CD1c-positive myeloid dendritic cell (primary cell): ENCODE data around the gene PER1.

Experiments
- DNase-seq: peaks from one replicate; pipeline ENCODE4 v3.0.0-alpha.2; 2016; ENCODE audit errors: extremely low spot score

The PER1 gene

DNA sequence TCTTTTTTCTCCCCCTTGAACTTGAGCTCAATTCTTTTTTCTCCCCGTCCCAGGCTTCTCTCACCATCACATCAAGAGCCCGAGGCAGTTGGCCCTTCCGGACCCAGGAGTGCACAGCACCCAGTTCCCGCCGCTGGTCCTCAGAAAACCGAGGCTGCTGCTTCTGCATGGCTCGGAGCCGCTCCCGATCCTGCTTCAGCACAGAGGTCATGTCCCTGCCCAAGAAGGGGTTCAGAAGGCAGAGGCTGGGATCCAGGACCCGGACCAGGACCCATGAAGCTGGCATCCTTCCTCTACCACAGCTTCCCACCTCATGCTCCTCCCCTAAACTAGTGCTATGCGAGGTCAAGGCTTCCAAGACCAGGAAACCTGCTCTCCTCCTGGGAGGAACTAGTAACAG lies 10.5 kb downstream of the PER1 start:
- DNase-seq = no peak

DNA sequence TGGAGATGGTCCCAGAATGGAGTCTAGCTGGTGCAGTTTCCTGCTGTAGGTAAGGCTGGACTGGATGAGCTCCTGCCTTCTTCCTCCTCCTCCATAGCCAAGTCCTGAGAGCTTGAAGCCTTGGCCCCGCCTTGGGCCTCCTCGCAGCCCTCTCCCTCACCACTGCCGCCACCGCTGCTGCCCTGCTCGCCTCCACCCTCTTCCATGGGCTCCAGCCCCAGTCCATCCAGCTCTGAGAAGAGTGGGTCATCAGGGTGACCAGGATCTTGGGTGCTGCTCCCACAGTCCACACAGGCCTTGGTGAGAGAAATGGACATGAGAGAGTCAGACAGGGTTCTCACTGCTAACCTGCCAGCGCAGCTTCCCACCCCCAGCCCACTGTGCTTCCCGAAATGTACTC lies 11.2 kb downstream of the PER1 start:
- no peak for DNase-seq

DNA sequence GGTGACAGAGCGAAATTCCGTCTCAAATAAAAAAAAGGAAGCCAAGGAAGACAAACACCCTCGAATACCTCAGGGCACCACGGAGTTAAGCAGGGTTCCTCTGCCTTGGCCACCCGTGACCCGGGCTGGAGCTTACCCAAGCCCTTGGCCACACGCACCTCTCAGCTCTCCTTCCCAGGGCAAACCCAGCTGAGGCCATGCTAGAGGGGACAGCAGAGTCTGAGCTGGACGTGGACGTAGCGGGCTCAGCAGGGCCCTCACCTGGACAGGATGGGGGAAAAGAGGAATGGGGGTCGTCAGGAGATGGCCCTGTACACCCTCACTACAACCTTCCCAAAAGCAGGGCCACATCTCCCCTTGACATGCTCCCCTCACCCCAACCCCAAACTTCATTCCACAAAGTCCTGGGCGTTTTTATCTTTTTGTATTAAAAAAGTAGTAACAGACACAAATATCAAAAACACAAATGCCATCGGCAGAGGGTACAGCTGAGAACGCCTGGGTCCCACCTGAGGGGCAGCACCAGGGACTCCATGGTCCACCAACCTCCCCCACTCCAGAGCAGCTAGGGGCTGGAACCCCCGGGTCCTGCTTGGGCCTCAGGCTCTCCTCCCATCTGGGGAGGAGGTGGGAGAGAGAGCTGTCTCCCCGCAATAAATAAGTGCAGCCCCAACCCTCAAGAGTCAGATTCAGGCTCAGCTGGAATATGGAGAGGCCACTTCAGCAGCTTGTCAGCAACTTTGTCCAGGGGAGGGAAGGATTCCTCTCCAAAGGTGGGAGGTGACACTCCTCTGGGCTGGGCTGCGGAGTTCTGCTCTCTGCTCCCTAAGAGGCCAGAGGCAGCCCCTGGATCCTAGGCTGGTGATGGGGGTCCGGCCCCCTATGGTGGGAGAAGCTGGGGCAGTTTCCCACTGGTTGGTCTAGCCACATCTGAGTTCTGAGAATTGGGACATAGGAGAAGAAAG lies 11.9 kb downstream of the PER1 start:
- peak; percentile 69 for DNase-seq

- DNase-seq = peak; percentile 98
Observed at GRCh38 chr17:8138672-8139371, 13.4 kb downstream of the PER1 start.

DNA sequence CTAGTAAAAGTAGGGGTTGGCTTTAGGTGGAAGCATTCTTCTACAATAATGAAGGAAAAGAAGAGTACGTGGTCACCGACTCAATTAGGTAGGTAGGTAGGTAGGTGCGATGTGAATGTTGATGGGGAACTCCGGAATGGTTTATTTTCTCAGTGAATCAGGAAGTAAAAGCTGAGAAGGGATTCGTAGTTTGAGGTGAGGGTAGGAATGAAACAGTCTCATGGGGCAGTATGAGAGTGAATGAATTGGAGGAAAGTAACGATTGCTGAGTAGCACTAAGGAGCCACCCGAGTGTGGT lies 13.9 kb downstream of the PER1 start:
- no peak for DNase-seq

- DNase-seq = no peak
Observed at GRCh38 chr17:8137645-8138373, 14.4 kb downstream of the PER1 start.

- no peak for DNase-seq
Observed at GRCh38 chr17:8133941-8134340, 18.3 kb downstream of the PER1 start.

DNA sequence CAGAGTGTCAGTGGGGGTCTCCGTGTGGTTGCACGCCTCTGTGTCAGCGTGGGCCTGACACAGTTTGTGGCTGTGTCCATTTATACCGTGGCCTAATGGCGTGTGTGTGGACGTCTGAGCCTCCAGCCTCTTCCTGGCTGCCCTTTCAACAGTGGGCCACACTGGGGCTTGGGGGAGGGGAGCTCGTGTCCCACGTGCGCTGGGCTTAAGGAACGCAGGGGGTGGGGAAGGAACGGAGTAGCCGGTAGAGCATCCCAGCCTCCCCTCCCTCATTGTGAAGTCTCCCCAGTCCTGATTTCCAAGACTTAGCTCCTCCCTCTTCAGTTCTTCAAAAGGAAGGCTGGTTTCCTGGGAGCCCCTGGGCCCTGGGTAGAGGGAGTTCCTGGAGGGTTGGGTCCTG lies 18.8 kb downstream of the PER1 start:
- DNase-seq = no peak

DNA sequence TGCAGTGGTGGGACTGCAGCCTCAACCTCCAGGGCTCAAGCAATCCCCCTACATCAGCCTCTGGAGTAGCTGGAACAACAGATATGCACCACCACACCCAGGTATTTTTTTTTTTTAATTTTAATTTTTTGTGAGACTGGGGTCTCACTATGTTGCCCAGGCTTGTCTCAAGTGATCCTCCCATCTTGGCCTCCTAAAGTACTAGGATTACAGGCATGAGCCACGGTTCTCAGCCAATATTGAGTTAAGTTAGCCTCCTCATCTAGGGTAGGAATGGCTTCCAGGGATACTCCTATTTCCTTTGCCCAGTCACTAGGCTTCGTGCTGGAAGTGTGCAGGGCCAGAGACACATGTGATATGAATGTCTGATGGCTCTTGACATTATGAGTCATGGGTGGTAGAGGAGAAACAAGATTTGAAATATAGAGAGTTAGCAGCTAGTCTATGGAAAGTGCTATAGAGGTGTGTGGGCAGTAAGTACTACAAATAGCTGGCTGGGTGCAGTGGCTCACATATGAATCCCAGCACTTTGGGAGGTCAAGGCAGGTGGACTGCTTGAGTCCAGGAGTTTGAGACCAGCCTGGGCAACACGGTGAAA lies 20.3 kb downstream of the PER1 start:
- DNase-seq = no peak

- no peak for DNase-seq
Observed at GRCh38 chr17:8128125-8128784, 23.9 kb downstream of the PER1 start.

GRCh38 chr17:8126491-8127066 lies 25.6 kb downstream of the PER1 start:
- no peak for DNase-seq

DNA sequence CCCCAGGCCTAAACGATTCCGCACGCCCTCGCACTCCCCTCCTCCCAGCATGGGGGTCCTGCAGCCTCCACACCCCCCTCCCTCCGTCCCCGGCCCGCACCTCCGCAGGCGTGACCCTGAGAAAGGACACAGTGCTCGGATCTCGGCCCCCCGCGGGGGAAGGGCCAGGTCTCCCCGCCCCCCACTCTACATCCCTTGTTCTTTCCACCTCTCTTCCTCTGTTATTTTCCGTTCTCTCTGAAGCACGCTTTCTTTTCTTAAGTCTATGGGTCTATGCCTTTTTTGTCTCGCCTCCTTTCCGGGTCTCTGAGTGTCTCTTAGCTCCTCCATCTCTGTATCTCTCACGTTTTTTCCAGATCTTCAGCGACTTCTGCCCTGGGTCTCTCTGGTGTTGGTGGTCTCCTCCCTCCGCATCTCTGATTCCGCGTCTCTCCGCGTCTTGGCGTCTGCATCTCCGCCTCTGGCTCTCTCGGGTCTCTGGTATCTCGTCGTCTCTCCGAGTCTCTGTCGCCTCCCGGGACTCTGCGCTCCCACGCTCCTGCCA lies 26.2 kb downstream of the PER1 start:
- no peak for DNase-seq

DNA sequence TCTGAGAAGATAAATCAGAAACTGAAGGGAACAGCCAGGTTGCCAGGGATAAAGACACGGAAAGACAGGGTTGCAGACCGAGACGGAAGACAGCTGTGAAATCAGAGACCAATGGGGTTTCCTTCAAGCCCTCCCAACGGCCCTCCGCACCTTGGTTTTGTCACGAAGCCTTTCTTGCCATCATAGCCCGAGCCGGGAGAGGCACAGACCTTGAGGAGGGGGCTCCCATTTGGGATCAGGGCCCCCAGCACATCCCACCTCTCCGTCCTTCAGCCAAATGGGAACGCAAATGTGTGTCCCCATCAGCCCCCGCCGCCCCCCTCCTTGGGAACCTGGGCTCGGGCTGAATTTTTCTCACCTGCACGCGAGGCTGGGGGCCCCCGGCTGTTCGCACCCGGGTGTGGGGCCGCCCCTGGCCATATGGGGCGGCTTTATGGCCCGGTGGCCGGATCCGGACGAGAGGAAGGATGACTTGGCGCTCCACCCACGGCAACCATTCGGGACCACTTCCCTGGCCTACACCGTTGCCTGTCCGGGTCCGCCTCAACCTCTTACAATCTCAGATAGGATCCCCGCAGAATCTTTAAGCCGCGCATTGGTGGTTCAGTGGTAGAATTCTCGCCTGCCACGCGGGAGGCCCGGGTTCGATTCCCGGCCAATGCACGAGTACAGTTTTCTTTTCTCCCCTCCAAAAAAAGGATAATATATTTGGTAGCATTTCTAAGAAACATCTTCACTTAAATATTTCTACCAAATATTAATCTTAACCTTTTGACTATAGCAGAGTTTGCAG lies 26.9 kb downstream of the PER1 start:
- peak; percentile 83 for DNase-seq

DNA sequence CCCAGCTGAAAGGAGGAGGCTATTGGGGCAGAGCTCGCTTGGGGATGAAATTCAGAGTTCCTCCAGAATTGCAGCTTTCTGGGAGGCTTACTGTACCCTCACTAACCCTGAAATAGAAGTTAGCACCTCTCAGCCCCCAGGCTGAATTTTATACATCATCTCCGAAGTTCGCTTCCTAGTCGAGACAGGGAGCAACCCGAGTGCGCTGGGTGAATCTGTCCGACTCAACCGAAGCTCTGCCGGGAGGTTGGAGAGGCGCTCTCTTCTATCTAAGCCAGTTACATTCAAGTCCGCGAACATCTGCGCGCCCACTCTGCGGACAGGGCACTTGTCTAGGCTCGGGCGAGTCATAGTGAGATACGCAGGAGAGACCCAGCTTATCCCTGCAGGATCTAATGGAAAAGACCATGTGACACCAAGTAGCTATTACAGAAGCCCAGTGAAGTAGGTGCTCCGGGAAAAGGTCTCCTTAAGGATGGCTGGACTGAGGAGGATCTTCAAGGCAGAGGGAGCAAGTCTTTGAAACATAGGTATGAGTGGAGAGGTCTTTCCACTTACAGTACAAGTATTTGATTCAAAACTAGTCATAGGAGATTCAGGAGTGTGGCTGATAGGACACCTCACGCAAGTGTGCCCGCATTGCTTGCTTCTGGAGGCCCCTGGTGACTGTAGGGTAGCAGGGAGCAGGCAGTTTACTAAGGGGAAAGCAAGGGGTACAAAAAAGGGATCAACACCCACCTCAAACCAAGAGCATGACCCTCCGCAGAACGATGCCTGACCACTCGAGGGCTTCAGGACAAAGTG lies 27.7 kb downstream of the PER1 start:
- DNase-seq = no peak

GRCh38 chr17:8123695-8124349 lies 28.4 kb downstream of the PER1 start, which contains the start of gene HES7:
HES7 (minus strand) TSS chr17:8124106; CDS start chr17:8124084, 22 bp downstream.
- DNase-seq = no peak

DNA sequence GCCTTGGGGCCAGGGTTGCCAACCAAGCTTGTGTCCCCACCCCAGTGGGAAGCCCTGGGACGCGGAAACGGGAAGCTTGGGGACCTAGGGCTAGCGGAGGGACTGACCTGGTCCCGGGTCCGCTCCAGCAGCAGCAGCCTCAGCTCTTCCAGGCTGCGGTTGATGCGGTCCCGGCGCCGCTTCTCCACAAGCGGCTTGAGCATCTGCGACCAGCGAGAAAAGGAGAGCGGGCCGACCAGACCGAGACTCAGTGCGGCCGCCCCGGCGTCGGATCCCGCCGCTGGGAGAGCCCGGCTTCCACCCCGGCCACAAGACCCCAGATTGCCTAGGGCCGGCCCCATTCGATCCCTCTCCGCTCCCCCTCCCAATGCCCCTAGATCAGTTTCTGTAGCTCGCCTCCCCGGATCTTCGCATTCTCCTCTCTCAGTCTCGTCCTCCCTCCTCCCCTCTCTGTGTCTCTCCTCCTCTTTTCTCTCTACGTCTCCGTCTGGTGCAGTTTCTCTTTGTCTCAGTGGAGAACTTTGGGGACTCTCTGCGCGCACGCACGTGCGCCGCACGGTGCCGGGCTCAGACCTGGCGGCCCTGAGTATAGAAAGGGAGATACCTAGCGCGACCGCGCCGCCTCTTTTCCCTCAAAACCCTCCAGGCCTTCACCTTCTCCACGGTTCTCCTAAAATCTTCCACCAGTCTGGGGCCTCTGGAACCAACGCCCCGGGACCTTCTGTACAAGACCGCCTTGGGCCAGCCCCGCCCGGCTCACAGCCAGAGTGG lies 29.1 kb downstream of the PER1 start:
- peak; percentile 33 for DNase-seq

- no peak for DNase-seq
Observed at GRCh38 chr17:8122422-8122923, 29.7 kb downstream of the PER1 start.
